Esophagus muscularis mucosa (tissue), 4 donors: Measurements from ENCODE around the gene CELF5. TPM values are rescaled to one million over a fixed set of nuclear protein-coding genes. Genes with fewer than 3 reads are reported as not detected.
"Not testable (repeated sequence)": the region's sequence is repeated elsewhere in the genome, so short reads cannot be mapped to it uniquely, and the experiment has no call there.

Source experiments
- DNase-seq: peaks from one replicate; pipeline ENCODE4 v3.0.0-alpha.2; 2017; ENCODE audit errors: extremely low spot score
- H3K27ac ChIP-seq, 4 donors: fragments of 200-600 bp; sonication (generic); replicated peaks in 1 of 4; 1 replicate in 3 of 4; 2 replicates in 1 of 4; pipeline ENCODE4 v1.5.1; 2016 to 2019; ENCODE audit warnings: mild to moderate bottlenecking in 1 of 4
- H3K27me3 ChIP-seq, 4 donors: fragments of 200-600 bp; sonication (generic); one replicate each; pipeline versions ENCODE4 v1.5.1 to v1.6.0; 2016 to 2019
- H3K36me3 ChIP-seq, 4 donors: fragments of 200-600 bp; sonication (generic); one replicate each; pipeline ENCODE4 v1.5.1; 2016 to 2019
- H3K4me1 ChIP-seq, 4 donors: fragments of 200-600 bp; sonication (generic); one replicate each; pipeline ENCODE4 v1.5.1; 2016 to 2019
- H3K4me3 ChIP-seq, 4 donors: fragments of 200-600 bp; sonication (generic); 1 replicate in 2 of 4; 2 replicates in 2 of 4; pipeline ENCODE4 v1.5.1; 2016 to 2019; ENCODE audit warnings: mild to moderate bottlenecking in 4 of 4, moderate library complexity in 1 of 4
- H3K9me3 ChIP-seq, 4 donors: fragments of 200-600 bp; sonication (generic); 1 replicate in 3 of 4; 2 replicates in 1 of 4; pipeline ENCODE4 v1.5.1; 2016 to 2019
- EP300 ChIP-seq: sonication (generic); formaldehyde crosslinking; IDR thresholded peaks from one replicate; pipeline ENCODE4 v1.6.1; 2017; ENCODE audit warnings: antibody characterized with exemption
- POLR2A ChIP-seq: fragments of 450-650 bp; IDR thresholded peaks from one replicate; pipeline ENCODE4 v1.6.1; 2017; ENCODE audit warnings: antibody characterized with exemption, moderate library complexity, mild to moderate bottlenecking, low read depth
- POLR2AphosphoS5 ChIP-seq, 2 donors: sonication (generic); formaldehyde crosslinking; IDR thresholded peaks; one replicate each; pipeline ENCODE4 v1.6.1; 2017; ENCODE audit warnings: antibody characterized with exemption in 2 of 2
- whole genome bisulfite sequencing: methylation state at CpG from one replicate; pipeline ENCODE4 v1.1.5; 2018; 5-methylcytosine and 5-hydroxymethylcytosine counted together
- intact Hi-C: fragments of 100-400 bp; cut with DNase I; formaldehyde crosslinking; loops from one replicate; pipeline ENCODE4 v1.15.1; 2023
- total RNA-seq, 4 donors: library from RNA; depleted of rRNA; stranded (reverse); fragments of >200 nt; gene quantifications; one replicate each; pipeline versions ENCODE4 v1.1.0 to v1.2.1, GENCODE V29; 2016
- TF ChIP-seq, protein P1 (sequence below), 3 experiments: fragments of 200-600 bp in 2 of 3; fragments of 450-650 bp in 1 of 3; sonication (generic) in 2 of 3; IDR thresholded peaks; one replicate each; pipeline ENCODE4 v1.5.1; 2017 to 2019; ENCODE audit warnings: antibody characterized with exemption in 3 of 3, mild to moderate bottlenecking in 2 of 3, moderate library complexity in 1 of 3

Gene CELF5
- total RNA-seq, 4 donors from 2014 or later, result 0.17 TPM; not detected in 3

GRCh38 chr19:3340340-3340739, 115.9 kb downstream of the CELF5 start:
- Histone ChIP-seq H3K4me3 (no peak overlapping the region), H3K27me3 (no peaks in the 10 kb centered on the region), H3K4me1 (peaks cover 45 to 88% (median 77%) of the 10 kb centered on the region in 4 donors), H3K27ac (peak overlapping the region; percentile 86 to 97 (median 94)), H3K9me3 (no peaks in the 10 kb centered on the region), H3K36me3 (no peaks in the 10 kb centered on the region)
- TF ChIP-seq, protein P1, sequence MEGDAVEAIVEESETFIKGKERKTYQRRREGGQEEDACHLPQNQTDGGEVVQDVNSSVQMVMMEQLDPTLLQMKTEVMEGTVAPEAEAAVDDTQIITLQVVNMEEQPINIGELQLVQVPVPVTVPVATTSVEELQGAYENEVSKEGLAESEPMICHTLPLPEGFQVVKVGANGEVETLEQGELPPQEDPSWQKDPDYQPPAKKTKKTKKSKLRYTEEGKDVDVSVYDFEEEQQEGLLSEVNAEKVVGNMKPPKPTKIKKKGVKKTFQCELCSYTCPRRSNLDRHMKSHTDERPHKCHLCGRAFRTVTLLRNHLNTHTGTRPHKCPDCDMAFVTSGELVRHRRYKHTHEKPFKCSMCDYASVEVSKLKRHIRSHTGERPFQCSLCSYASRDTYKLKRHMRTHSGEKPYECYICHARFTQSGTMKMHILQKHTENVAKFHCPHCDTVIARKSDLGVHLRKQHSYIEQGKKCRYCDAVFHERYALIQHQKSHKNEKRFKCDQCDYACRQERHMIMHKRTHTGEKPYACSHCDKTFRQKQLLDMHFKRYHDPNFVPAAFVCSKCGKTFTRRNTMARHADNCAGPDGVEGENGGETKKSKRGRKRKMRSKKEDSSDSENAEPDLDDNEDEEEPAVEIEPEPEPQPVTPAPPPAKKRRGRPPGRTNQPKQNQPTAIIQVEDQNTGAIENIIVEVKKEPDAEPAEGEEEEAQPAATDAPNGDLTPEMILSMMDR (IDR thresholded peaks at IDR 0.05), result no peak
- TF ChIP-seq EP300, result no peak
- no peak for TF ChIP-seq POLR2A
- TF ChIP-seq POLR2AphosphoS5 (IDR thresholded peaks at IDR 0.05), result no peak
- 77% methylated on average over 3 of the region's 11 CpGs for WGBS
- DNase-seq, result no peak
- intact Hi-C loops, result no loop called here

- WGBS, result 87% methylated on average over 9 of the region's 9 CpGs
- peak overlapping the region; percentile 90 to 97 (median 95) for H3K27ac ChIP-seq
- DNase-seq, result no peak
- no peaks in the 10 kb centered on the region for H3K36me3 ChIP-seq
- intact Hi-C loops, result no loop called here
- peaks cover 39 to 88% (median 77%) of the 10 kb centered on the region in 4 donors for H3K4me1 ChIP-seq
- H3K4me3 ChIP-seq, result no peak overlapping the region
- TF ChIP-seq EP300 (no peak), POLR2AphosphoS5 (IDR thresholded peaks at IDR 0.05) (no peak), POLR2A (no peak)
- TF ChIP-seq, protein P1 (IDR thresholded peaks at IDR 0.05), result no peak
- H3K27me3 ChIP-seq, result no peaks in the 10 kb centered on the region
- H3K9me3 ChIP-seq, result no peaks in the 10 kb centered on the region
These were observed 117.8 kb downstream of the CELF5 start for GRCh38 chr19:3342246-3342645.

DNA sequence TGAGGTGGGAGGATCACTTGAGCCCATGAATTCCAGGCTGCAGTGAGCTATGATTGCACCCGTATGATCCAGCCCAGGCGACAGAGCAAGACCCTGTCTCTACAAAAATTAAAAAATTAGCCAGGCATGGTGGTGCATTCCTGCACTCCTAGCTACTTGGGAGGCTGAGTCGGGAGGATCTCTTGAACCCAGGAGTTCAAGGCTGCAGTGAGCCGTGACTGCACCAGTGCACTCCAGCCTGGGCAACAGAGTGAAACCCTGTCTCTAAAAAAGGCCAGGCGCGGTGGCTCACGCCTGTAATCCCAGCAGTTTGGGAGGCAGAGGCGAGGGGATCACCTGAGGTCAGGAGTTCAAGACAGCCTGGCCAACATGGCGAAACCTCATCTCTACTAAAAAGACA, 118.5 kb downstream of the CELF5 start:
- WGBS, result 87% methylated on average over 9 of the region's 9 CpGs

DNA sequence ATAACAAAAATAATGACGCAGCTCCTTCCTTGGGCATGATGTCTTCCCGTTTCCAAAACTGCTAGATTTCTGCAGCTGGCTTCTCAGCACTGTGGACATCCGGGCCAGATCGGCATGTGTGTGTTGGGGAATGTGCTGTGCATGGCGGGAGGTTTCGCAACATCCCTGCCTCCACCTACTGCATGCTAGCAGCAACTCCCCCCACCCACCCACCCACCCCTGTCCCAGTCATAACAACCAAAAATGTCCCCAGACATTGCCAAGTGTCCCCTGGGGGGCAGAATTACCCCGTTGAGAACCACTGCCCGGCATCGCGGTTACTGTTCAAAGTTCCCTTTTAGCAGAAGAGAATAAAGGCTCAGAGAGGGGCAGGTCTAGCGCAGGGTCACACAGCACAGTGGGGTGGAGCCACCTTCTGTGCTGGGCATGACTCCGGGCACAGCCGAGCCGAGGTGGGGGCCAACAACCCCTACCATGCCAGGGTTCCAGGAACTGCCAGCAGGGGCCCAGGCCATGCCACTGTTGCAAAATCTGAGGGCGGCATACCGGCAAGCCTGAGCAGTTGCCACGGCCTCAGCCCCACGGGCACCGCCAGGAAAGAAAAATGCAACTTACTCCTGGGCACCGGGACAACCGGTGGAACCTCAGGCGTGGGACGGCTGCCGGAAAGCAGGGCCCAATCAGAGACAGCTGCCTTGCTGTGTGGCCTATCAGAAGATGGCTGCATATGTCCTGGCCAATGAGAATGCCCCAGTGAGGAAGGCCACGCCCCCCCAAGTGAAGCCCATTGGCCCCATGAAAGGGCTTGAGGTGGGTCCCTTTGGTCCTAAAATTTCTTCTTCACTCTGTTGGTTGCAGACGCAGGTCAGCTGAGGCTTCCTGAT, 119.4 kb downstream of the CELF5 start:
- TF ChIP-seq POLR2AphosphoS5 (IDR thresholded peaks at IDR 0.05) (peak; percentile 62 to 78), POLR2A (no peak)
- TF ChIP-seq, protein P1 (IDR thresholded peaks at IDR 0.05), result peak in 2 of 3 experiments; percentile 4 to 7
- no peaks in the 10 kb centered on the region for H3K27me3 ChIP-seq
- H3K36me3 ChIP-seq, result no peaks in the 10 kb centered on the region
- intact Hi-C loops, result no loop called here
- peak overlapping the region; percentile 28 to 45 (median 36) for H3K4me3 ChIP-seq
- H3K4me1 ChIP-seq, result peaks cover 27 to 88% (median 74%) of the 10 kb centered on the region in 4 donors
- H3K9me3 ChIP-seq, result no peaks in the 10 kb centered on the region
- peak overlapping the region; percentile 90 to 97 (median 95) for H3K27ac ChIP-seq
- DNase-seq, result peak; percentile 97
- 34% methylated on average over 8 of the region's 26 CpGs for WGBS

More for the DNA sequence above, 118.5 kb downstream of the CELF5 start:
- H3K9me3 ChIP-seq, H3K27me3 ChIP-seq, intact Hi-C loops, H3K36me3 ChIP-seq, DNase-seq: not testable (repeated sequence)
- Histone ChIP-seq H3K4me3 (peak overlapping the region in 2 of 4 donors; percentile 41 to 45), H3K4me1 (peaks cover 34 to 88% (median 77%) of the 10 kb centered on the region in 4 donors), H3K27ac (peak overlapping the region; percentile 90 to 97 (median 95))
